Inflammatory macrophage treated with lipopolysaccharide for 1 hour (primary cell): ENCODE measurements around the gene ENSA.
"Not testable (repeated sequence)": the region's sequence is repeated elsewhere in the genome, so short reads cannot be mapped to it uniquely, and the experiment has no call there.

Experiments
- DNase-seq, 2 donors: peaks; one replicate each; pipeline ENCODE4 v3.0.0-alpha.2; 2020 to 2022

ENSA gene

GRCh38 chr1:150629115-150629928, at the start of gene ENSA:
TSS of gene ENSA (minus strand) at chr1:150629612. CDS start at chr1:150629470, 142 bp downstream.
- DNase-seq, result peak; percentile 97 to 99

DNA sequence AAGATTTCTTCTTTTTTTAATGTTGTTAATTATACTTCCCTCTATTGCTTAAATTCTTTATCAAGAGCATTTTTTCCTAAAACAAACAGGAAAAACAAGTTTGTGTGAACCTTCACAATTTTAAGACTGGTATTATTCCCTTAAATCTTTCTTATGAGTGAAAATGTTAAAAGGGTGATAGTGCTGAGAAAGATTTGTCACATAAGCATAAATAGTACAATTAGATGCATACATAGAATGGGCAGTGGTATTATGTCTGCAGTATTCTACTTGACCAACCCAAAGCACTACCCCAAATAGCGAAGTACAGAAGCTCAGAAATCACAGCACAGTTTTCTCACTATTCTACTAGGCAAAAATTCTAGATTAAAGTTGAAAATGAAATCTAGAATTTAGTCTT, 49.6 kb upstream of the ENSA start:
- no peak for DNase-seq

GRCh38 chr1:150674881-150675280, 45.5 kb upstream of the ENSA start:
- DNase-seq, result no peak

DNA sequence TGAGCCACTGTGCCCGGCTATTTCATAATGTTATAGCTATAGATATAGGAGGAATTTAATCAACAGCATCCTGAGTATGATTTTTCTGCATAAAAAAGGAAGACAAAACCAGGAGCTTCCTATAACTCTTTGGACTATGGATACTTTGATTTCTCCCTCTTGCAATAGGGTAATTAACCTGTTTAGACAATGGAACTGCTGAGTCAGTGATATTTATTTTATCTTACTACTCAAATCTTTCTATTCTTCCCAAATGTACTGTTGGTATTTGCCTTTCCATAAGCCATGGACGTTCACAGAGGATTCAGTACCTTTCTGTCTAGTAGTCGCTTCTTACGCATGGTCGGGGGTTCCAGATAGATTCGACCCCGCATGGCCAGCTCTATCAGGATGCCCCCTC, 33.9 kb upstream of the ENSA start:
- DNase-seq, result no peak

DNA sequence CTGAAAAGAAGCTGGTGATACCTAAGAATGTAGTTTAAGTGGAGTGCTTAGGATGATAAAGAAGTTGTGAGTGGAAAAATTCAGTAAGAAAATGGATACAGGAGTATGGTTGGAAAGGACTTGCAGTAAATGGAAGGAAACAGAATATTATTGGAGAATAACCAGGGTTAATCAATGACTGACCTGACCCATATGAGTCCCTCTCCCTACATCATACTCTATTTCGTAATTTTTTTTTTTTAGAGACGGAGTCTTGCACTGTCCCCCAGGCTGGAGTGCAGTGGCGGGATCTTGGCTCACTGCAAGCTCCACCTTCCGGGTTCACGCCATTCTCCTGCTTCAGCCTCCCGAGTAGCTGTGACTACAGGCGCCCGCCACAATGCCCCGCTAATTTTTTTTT, 33.4 kb upstream of the ENSA start:
- DNase-seq, result no peak

GRCh38 chr1:150661156-150661555, 31.7 kb upstream of the ENSA start:
- no peak for DNase-seq

GRCh38 chr1:150660584-150660983, 31.2 kb upstream of the ENSA start:
- DNase-seq, result no peak

DNA sequence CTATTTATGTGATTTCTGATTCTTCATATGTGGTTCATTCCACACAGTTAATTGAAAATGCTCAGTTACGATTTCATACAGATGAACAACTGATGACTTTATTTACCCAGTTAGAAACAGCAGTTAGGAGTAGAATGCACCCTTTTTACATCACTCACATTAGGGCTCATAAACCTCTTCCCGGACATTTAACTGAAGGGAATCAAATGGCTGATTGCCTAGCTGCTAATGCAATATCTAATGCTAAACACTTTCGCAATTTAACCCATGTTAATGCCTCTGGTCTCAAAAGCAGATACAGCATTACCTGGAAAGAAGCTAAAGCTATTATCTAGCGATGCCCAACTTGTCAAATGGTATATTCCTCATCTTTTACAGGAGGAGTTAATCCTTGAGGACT, 27.7 kb upstream of the ENSA start:
- not testable (repeated sequence) for DNase-seq

DNA sequence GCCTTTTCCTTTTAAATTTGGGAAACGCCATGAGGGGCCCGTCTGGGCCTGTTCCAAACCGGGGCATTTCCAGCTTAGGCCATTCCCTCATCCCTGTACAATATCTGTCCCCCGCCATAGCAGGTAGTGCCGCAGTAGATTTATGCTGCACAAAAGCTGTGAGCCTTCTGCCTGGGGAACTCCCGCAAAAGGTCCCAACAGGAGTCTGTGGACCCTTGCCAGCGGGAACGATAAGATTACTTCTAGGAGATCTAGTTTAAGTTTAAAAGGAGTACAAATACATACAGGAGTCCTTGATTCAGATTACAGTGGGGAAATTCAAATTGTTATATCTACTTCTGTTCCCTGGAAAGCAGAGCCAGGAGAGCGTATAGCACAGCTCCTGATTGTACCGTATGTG, 25.2 kb upstream of the ENSA start:
- DNase-seq, result not testable (repeated sequence)

DNA sequence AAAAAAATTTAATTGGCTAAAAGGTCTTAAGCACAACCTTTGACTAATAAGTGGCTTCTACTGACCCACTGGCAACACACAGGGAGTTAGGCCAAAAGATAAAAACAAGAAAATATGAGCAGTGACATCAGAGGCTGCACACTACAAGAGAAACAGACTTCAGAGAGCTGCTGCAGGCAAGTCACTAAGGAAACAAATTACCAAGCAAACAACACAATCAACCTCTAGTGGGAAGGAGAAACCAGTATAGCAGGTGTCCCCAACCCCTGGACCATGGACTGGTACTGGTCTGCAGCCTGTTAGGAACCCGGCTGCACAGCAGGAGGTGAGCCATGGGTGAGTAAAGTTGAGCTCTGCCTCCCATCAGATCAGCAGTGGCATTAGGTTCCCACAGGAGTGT, 20.8 kb upstream of the ENSA start:
- no peak for DNase-seq

DNA sequence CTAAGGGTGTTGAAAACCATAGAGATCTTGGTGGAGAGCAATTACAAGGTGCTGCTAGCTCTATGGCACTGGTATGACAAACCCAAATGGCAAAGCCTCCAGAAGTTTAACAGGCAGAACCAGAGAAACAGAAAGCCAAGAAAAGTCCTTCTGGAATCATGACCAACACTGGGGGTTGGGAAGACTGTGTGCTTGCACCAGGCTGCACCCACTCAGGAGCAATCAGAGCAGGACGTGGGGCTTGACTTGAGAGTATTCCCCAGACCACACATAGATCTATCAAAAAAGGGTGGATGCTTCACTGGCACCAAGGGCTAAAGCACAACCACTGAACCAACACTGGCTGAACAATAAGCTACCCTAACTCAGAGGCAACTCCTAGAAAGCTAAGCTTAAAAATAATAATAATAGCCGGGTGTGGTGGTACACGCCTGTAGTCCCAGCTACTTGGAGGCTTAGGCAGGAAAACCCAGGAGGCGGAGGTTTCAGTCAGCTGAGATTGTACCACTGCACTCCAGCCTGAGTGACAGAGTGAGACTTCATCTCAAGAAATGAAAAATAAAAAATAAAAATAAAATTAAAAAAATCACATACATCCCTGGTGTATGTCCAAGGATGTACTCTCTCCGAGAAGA, 20.1 kb upstream of the ENSA start:
- DNase-seq, result no peak

- DNase-seq, result no peak
These were observed 12.9 kb upstream of the ENSA start for GRCh38 chr1:150642296-150642695.

DNA sequence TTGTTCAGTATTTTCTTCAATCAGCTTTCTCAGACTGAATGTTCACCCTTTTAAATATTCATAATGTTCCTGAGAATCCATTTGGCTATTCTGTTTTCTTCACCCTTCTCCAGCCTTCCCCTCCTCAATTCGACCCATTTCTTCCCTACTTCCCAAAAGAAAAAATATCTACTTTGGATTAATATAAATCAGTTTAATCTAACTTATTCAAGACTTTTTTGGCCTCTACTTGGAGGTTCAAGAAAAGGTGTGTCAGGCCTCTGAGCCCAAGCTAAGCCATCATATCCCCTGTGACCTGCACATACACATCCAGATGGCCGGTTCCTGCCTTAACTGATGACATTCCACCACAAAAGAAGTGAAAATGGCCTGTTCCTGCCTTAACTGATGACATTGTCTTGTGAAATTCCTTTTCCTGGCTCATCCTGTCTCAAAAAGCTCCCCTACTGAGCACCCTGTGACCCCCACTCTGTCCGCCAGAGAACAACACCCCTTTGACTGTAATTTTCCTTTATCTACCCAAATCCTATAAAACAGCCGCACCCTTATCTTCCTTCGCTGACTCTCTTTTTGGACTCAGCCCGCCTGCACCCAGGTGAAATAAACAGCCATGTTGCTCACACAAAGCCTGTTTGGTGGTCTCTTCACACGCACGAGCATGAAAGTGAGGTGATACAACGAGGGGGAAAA, 11.9 kb upstream of the ENSA start:
- DNase-seq, result not testable (repeated sequence)

DNA sequence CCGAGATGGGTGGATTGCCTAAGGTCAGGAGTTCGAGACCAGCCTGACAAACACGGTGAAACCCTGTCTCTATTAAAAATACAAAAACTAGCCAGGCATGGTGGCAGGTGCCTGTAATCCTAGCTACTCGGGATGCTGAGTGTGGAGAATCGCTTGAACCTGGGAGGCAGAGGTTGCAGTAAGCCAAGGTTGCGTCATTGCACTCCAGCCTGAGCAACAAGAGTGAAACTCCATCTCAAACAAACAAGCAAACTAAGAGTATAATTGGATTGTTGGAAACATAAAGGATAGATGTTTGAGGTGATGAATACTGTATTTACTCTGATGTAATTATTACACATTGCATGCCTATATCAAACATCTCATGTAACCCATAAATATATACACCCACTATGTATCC, 9.0 kb upstream of the ENSA start:
- not testable (repeated sequence) for DNase-seq

- not testable (repeated sequence) for DNase-seq
These were observed 5.6 kb upstream of the ENSA start for GRCh38 chr1:150634839-150635622.

GRCh38 chr1:150628766-150629114, 672 bp downstream of the ENSA start:
- DNase-seq, result no peak

DNA sequence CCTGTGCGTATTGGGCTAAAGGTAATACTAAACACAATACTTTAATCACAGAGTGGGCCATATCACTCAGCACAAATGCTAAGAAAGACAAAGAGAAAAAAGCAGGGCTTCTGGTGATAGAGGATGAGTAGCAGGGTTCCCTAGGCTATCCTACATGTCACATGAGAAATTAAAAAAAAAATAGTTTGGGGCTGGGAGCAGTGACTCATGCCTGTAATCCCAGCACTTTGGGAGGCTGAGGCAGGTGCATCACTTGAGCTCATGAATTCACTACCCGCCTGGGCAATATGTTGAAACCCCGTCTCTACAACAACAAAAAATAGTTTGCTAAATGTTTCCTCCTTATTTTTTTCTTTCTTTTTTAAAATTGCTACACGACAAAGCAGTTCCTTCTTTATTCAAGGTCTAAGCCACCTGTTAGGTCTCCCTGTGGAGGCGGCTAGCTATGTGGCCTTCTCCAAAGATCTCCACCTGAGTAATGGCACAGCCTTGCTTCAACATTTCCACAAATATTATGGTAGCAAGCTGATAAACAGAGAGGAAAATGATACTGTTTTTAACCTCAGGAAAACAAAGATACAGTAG, 1.5 kb downstream of the ENSA start:
- peak in 1 of 2 donors; percentile 13 for DNase-seq

- peak in 1 of 2 donors; percentile 28 for DNase-seq
These were observed 3.3 kb downstream of the ENSA start for GRCh38 chr1:150626150-150626549.

DNA sequence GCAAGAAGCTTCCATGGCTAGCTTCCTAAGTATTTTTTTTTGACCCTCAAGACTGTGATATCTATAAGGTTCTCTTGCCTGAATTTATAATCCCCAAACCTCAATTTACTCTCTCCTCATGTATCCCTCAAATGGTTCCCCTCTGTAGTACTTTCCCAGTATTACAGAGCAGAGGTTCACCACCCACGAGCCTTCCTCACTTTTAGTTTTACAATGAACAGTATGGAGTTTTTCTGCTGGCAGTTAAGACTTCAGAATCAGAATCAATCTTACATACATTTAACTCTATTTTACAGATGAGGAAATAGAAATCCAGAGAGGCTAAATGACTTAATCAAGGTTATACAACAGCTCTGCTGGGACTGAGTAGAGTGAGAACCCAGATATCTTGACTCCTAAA, 4.9 kb downstream of the ENSA start:
- peak; percentile 64 to 79 for DNase-seq

GRCh38 chr1:150624134-150624533, 5.3 kb downstream of the ENSA start:
- DNase-seq, result not testable (repeated sequence)

- peak in 1 of 2 donors; percentile 40 for DNase-seq
These were observed 7.0 kb downstream of the ENSA start for GRCh38 chr1:150622303-150622975.
